Measurements from ENCODE around the gene GPR156. TPM values are rescaled to one million over a fixed set of nuclear protein-coding genes. Genes with fewer than 3 reads are reported as not detected.

Gene GPR156
- total and polyA plus RNA-seq, 7 donors, result 0.07 to 1.7 (median 1.1) TPM; not detected in 2

DNA sequence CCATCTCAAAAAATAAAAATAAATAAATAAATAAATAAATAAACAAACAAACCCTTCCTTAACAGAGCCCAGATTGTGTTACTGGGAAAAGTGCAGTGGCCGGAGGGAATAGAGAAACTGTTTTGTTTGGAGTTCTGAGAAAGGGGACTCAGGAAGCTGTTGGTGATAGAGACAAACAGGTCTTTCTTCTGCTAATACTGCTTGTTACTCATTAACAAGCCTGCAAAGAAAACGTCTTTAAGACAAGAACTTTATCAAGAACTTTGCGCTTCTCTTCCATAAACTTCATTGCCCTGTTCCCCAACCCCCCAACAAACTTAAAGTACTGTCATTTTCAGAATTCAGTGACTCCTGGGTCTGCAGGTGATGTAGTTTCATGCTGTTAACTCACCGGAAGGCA, 122.0 kb downstream of the GPR156 start:
- intact Hi-C loops (cut with DNase I), result no loop called here

DNA sequence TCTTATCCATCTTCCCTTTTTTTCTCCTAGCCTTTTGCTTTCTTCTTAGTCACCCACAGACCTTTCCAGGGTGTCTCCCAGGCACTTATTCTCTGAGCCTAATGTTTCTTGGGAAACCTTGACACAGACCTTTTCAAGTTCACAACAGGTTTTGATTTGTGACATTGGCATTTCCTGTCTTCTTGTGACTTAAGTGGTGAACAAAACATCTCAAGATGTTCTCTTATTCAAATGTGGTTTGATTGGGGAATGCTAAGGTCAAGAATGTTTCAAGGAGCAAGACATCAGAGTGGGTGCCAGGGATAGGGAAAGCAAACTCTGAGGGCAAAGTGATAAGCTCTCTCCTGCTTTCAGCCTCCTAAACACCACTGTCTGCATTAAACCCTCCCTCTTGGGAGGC, 122.6 kb downstream of the GPR156 start:
- DNase-seq, result no peak
- Histone ChIP-seq H3K27ac (no peak overlapping the region), H3K36me3 (no peaks in the 10 kb centered on the region), H3K4me1 (peaks cover 0 to 34% (median 18%) of the 10 kb centered on the region in 4 donors), H3K9me3 (no peaks in the 10 kb centered on the region), H3K4me3 (no peak overlapping the region), H3K27me3 (no peaks in the 10 kb centered on the region)
- intact Hi-C loops (cut with DNase I), result no loop called here
- TF ChIP-seq, protein P1, sequence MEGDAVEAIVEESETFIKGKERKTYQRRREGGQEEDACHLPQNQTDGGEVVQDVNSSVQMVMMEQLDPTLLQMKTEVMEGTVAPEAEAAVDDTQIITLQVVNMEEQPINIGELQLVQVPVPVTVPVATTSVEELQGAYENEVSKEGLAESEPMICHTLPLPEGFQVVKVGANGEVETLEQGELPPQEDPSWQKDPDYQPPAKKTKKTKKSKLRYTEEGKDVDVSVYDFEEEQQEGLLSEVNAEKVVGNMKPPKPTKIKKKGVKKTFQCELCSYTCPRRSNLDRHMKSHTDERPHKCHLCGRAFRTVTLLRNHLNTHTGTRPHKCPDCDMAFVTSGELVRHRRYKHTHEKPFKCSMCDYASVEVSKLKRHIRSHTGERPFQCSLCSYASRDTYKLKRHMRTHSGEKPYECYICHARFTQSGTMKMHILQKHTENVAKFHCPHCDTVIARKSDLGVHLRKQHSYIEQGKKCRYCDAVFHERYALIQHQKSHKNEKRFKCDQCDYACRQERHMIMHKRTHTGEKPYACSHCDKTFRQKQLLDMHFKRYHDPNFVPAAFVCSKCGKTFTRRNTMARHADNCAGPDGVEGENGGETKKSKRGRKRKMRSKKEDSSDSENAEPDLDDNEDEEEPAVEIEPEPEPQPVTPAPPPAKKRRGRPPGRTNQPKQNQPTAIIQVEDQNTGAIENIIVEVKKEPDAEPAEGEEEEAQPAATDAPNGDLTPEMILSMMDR (IDR thresholded peaks at IDR 0.05), result no peak
- TF ChIP-seq POLR2A (IDR thresholded peaks at IDR 0.05), result no peak
- no peak for TF ChIP-seq POLR2AphosphoS5 (IDR thresholded peaks at IDR 0.05)
- no peak for TF ChIP-seq EP300 (IDR thresholded peaks at IDR 0.05)

More for the DNA sequence above, 122.0 kb downstream of the GPR156 start:
- peaks cover 0 to 34% (median 18%) of the 10 kb centered on the region in 4 donors for H3K4me1 ChIP-seq
- WGBS, 2 donors, result 71 to 78% methylated on average over 4 of the region's 4 CpGs
- no peaks in the 10 kb centered on the region for H3K9me3 ChIP-seq
- H3K27me3 ChIP-seq, result no peaks in the 10 kb centered on the region
- no peak overlapping the region for H3K27ac ChIP-seq
- no peak for DNase-seq
- H3K4me3 ChIP-seq, result no peak overlapping the region
- TF ChIP-seq, protein P1 (IDR thresholded peaks at IDR 0.05), result no peak
- no peak for TF ChIP-seq POLR2AphosphoS5 (IDR thresholded peaks at IDR 0.05)
- no peaks in the 10 kb centered on the region for H3K36me3 ChIP-seq

DNA sequence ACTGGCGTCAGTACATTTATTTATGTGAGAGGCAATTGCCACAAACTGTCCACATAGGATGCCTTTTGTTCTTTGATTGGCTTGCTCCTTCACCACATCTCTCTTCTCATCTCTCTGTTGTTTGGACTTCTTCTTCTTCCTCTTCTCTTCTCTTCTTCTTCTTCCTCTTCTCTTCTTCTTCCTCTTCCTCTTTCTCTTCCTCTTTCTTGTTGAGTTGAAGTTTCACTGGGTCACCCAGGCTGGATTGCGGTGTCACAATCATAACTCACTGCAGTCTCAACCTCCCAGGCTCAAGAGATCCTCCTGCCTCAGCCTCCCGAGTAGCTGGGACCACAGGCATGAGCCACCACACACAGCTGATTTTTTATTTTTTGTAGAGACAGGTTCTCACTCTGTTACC, 123.1 kb downstream of the GPR156 start:
- no peak for DNase-seq
- Histone ChIP-seq H3K4me1 (peaks cover 0 to 34% (median 18%) of the 10 kb centered on the region in 4 donors), H3K4me3 (no peak overlapping the region), H3K36me3 (no peaks in the 10 kb centered on the region), H3K27me3 (no peaks in the 10 kb centered on the region), H3K9me3 (no peaks in the 10 kb centered on the region), H3K27ac (no peak overlapping the region)
- WGBS, 2 donors, result 80 to 94% methylated on average over 3 of the region's 3 CpGs
- intact Hi-C loops (cut with DNase I), result no loop called here
- no peak for TF ChIP-seq POLR2AphosphoS5 (IDR thresholded peaks at IDR 0.05)
- TF ChIP-seq, protein P1 (IDR thresholded peaks at IDR 0.05), result no peak
- no peak for TF ChIP-seq POLR2A (IDR thresholded peaks at IDR 0.05)
- TF ChIP-seq EP300 (IDR thresholded peaks at IDR 0.05), result no peak

DNA sequence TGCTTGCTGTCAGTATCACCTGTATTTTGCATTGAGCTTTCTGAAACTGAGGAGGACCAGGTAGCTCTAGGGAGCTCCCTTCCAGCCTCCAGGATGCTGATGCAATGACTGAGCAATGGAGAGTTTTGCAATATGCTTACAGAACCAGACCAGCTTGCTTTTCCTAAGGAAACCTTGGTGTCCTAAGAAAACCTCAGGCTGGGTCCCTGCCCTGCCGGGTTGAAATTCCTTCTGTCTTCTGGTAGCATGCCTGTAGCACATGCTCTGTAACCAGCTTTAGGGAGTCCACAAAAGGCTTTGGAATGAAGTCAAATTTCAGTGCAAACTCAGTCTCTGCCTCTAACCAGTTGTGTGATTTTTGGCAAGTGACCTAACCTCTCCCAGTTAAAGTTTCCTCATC, 125.0 kb downstream of the GPR156 start:
- no peak overlapping the region for H3K4me3 ChIP-seq
- no peaks in the 10 kb centered on the region for H3K27me3 ChIP-seq
- H3K4me1 ChIP-seq, result peaks cover 0 to 34% (median 18%) of the 10 kb centered on the region in 4 donors
- DNase-seq, result peak; percentile 87
- WGBS, 2 donors, result 57 to 61% methylated on average over 1 of the region's 1 CpG
- peaks cover 0 to 4% (median 0%) of the 10 kb centered on the region in 4 donors for H3K9me3 ChIP-seq
- intact Hi-C loops (cut with DNase I), result no loop called here
- peak overlapping the region; percentile 42 to 79 (median 64) for H3K27ac ChIP-seq
- H3K36me3 ChIP-seq, result no peaks in the 10 kb centered on the region
- TF ChIP-seq POLR2AphosphoS5 (IDR thresholded peaks at IDR 0.05) (peak in 3 of 4 donors; percentile 23 to 60 (median 56)), POLR2A (IDR thresholded peaks at IDR 0.05) (no peak), EP300 (IDR thresholded peaks at IDR 0.05) (peak in 3 of 4 donors; percentile 45 to 63 (median 56))
- TF ChIP-seq, protein P1 (IDR thresholded peaks at IDR 0.05), result no peak

DNA sequence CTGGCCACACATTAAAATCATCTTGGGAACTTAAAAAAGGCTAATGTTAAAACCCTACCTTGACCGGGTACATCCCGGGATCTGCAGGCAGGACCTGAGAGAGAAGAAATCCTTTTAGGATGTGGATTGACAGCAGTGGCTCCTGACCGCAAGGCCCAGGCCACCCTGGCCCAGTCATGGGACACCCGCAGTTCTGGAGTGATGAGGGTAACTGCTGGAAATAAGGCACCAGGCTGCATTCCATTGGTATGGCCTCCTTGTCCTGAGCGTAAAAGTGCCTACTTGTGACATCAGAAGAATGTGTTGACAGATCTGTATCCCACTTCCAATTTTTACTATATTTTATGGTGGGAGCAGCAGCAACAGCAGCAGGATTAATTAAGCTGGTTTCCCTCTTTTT, 127.3 kb downstream of the GPR156 start:
- Histone ChIP-seq H3K9me3 (peaks cover 0 to 9% (median 0%) of the 10 kb centered on the region in 4 donors), H3K4me3 (no peak overlapping the region), H3K27me3 (no peaks in the 10 kb centered on the region), H3K27ac (no peak overlapping the region), H3K36me3 (no peaks in the 10 kb centered on the region), H3K4me1 (peaks cover 0 to 19% (median 7%) of the 10 kb centered on the region in 4 donors)
- intact Hi-C loops (cut with DNase I), result no loop called here
- 98% methylated on average over 5 of the region's 5 CpGs for WGBS, 2 donors
- no peak for TF ChIP-seq POLR2AphosphoS5 (IDR thresholded peaks at IDR 0.05)
- TF ChIP-seq POLR2A (IDR thresholded peaks at IDR 0.05), result no peak
- no peak for TF ChIP-seq EP300 (IDR thresholded peaks at IDR 0.05)
- TF ChIP-seq, protein P1 (IDR thresholded peaks at IDR 0.05), result no peak
- no peak for DNase-seq
